ENCODE results near the gene NME1.

DNA sequence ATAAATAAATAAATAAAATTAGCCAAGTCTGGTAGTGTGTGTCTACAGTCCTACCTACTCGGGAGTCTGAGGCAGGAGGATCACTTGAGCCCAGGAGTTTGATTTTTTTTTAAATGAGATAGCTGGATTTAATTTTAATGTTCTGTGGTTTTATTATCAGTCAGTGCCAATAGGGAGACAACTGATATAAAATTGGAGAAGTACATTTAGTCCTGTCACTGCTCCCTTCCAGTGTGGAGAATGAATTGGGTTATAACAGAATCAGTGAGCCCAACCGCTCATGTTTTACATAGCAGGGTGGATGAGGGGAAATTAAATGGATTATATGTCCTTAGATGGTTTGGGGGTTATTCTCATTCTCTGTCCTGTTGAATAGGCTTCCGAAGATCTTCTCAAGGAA, 6.2 kb downstream of the NME1 start:
- TF ChIP-seq CTCF (IDR thresholded peaks at IDR 0.05; ENCODE audit: low read depth, low read length) (no peak), EZH2phosphoT487 (IDR thresholded peaks at IDR 0.05; ENCODE audit: low read depth) (no peak)
